Tibial nerve (tissue), 4 donors: ENCODE measurements around the gene TEAD3.

Source experiments
- EP300 ChIP-seq, 2 donors: sonication (generic); formaldehyde crosslinking; IDR thresholded peaks; one replicate each; pipeline ENCODE4 v1.6.1; 2017; ENCODE audit warnings: antibody characterized with exemption in 2 of 2, mild to moderate bottlenecking in 1 of 2
- POLR2A ChIP-seq, 2 donors: fragments of 450-650 bp; IDR thresholded peaks; one replicate each; pipeline ENCODE4 v1.6.1; 2017; ENCODE audit warnings: antibody characterized with exemption in 2 of 2, mild to moderate bottlenecking in 2 of 2, moderate library complexity in 2 of 2
- TF ChIP-seq, protein P1 (sequence below), 5 experiments: fragments of 200-600 bp in 3 of 5; fragments of 450-650 bp in 2 of 5; sonication (generic) in 3 of 5; IDR thresholded peaks; one replicate each; pipeline ENCODE4 v1.5.1; 2016 to 2019; ENCODE audit warnings: antibody characterized with exemption in 5 of 5, mild to moderate bottlenecking in 3 of 5, moderate library complexity in 2 of 5

- TF ChIP-seq EP300 (IDR thresholded peaks at IDR 0.05) (no peak), POLR2A (IDR thresholded peaks at IDR 0.05) (no peak)
- TF ChIP-seq, protein P1, sequence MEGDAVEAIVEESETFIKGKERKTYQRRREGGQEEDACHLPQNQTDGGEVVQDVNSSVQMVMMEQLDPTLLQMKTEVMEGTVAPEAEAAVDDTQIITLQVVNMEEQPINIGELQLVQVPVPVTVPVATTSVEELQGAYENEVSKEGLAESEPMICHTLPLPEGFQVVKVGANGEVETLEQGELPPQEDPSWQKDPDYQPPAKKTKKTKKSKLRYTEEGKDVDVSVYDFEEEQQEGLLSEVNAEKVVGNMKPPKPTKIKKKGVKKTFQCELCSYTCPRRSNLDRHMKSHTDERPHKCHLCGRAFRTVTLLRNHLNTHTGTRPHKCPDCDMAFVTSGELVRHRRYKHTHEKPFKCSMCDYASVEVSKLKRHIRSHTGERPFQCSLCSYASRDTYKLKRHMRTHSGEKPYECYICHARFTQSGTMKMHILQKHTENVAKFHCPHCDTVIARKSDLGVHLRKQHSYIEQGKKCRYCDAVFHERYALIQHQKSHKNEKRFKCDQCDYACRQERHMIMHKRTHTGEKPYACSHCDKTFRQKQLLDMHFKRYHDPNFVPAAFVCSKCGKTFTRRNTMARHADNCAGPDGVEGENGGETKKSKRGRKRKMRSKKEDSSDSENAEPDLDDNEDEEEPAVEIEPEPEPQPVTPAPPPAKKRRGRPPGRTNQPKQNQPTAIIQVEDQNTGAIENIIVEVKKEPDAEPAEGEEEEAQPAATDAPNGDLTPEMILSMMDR (IDR thresholded peaks at IDR 0.05), result no peak
These were observed 2.7 kb downstream of the TEAD3 start for GRCh38 chr6:35494161-35494563.
